Fibroblast of peridontal ligament (primary cell): Measurements from ENCODE around the gene TBL2.
"Not testable (repeated sequence)": the region's sequence is repeated elsewhere in the genome, so short reads cannot be mapped to it uniquely, and the experiment has no call there.

Experiments
- DNase-seq: peaks from one replicate; pipeline ENCODE4 v3.0.0-alpha.2; 2010; ENCODE audit errors: extremely low read depth

Gene TBL2

DNA sequence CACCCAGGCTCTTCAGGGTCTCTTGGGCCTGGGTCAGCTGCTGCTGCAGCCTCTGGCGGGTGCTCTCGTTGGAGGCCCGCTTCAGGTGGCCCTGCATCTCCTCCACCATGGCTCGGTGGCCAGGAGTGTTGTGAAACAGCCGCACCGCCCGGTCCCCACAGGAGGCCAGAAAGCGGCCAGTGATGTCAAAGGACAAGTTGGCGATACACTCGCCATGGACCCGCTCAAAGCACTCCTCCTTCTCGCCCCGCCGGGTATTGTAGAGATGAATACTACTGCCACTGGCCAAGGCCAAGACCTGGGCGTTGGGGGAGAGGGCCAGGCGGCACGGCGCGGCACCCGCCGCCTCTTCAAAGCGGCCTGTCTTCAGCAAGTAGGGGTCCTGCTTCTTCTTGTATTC lies 7.9 kb downstream of the TBL2 start:
- no peak for DNase-seq

DNA sequence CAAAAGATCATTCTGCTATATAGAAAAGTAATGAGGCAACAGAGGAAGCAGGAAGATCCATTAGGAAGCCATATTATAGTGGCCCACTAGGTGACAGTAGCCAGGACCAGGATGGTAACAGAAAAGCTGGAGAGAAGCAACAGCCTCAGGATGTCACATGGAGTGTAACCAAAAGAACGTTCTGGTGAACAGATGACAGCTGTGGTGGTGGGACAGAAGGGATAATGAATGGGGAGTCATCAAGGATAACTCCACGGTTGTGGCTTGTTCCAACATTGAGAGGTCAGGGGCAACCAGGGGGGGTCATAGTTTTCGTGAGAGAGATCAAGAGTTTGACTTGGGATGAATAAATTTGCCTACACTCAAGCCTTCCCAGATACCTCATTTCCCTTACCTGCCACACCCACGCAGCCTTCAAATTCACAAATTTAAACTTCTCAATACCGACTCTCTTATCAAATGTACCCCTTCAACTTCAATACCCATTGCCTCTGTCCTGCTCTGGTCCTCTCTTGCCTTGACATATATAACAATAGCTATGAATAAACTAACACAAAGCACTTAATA lies 9.3 kb downstream of the TBL2 start:
- no peak for DNase-seq

GRCh38 chr7:73567846-73568685 lies 10.3 kb downstream of the TBL2 start:
- DNase-seq = peak; percentile 32

- DNase-seq = no peak
Observed at GRCh38 chr7:73567140-73567539, 11.2 kb downstream of the TBL2 start.

GRCh38 chr7:73566431-73566830 lies 11.9 kb downstream of the TBL2 start:
- DNase-seq = not testable (repeated sequence)

DNA sequence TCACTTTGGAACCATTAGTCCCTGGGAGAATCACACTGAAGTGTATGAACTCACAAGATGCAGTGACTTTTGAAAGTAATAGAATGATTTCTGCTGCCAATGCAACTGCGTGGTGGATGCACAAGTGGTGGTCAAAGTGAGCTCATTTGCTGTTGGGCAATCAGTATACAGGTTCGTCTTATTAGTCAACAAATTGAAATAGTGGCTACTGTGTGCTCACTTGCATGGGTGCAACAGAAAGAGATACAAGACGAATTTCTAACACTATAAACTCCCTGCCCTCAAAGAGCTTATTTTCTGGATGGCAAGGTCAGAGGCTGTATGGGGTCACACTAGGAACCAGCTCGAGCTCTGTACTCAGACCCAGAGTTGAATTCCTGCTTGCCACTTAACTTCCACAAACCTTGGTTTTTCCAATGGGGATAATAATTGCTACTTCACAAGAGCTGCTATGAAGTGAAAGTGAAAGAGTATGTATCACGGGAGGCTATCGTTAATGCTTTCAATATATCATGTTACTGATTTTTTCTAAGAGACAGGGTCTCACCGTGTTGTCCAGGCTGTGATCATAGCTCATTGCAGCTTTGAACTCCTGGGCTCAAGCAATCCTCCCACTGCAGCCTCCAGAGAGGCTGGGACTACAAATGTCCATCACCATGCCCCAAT lies 12.6 kb downstream of the TBL2 start:
- DNase-seq = peak; percentile 52

GRCh38 chr7:73560109-73560835 lies 18.1 kb downstream of the TBL2 start:
- DNase-seq = peak; percentile 88

DNA sequence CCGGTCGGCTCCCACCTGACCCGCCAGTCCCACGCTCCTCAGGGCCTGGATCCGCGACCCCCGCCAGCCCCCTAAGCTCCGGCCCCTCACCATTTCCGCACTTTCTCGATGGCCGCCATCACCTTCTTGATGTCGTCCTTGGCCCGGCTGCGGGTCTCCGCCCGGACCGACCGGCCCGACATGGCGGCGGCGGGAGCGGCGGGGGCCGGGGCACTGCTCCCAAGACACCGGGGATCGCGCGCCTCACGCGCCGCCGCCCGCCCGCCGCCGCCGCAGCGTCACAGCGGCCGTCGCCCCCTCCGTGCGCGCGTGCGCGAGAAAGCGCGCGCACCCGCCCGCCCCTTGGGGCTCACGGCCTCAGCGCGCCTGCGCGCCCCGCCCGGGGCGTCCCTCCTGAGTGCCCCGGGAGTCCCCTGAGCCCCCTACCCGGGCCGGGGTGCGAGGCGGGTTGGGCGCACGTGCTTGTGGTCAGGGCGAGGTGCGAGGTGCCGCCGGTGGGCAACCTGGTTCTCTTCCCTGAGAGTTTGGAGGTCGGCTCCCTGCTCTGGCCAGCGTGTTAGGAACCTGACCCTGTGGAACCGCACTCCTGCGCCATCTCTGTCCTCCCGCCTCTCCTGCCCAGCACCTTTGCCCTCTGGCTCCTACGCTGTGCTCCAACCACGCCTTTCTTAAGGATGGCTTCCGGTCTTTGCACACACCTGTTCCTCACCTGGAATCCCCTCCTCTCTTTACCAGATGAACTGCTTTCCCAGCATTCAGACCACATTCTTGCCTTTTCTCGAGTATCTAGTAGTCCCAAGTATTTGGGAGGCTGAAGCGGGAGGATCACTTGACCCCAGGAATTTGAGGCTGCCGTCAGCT lies 20.8 kb downstream of the TBL2 start, which contains the start of gene BCL7B:
Gene BCL7B (minus strand): TSS at position 294 of the 861 bp plus-strand sequence. CDS start 112 bp downstream, at position 182.
- DNase-seq = peak; percentile 51

DNA sequence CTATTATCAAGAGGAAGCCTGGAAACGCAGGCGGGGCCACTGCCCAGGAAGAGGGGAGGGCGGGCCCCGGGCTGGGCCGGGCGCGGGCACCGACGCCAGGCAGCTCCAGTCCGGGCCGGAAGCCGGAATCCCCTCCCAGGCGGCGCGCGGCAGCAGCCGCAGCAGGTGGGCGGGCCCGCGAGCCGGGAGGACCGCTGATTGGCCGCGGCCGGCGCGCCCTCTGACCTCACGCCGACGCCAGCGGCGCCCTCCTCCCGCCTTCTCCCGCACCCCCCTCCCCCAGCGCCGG lies 21.3 kb downstream of the TBL2 start:
- DNase-seq = peak; percentile 84

- no peak for DNase-seq
Observed at GRCh38 chr7:73556208-73557107, 21.9 kb downstream of the TBL2 start.

DNA sequence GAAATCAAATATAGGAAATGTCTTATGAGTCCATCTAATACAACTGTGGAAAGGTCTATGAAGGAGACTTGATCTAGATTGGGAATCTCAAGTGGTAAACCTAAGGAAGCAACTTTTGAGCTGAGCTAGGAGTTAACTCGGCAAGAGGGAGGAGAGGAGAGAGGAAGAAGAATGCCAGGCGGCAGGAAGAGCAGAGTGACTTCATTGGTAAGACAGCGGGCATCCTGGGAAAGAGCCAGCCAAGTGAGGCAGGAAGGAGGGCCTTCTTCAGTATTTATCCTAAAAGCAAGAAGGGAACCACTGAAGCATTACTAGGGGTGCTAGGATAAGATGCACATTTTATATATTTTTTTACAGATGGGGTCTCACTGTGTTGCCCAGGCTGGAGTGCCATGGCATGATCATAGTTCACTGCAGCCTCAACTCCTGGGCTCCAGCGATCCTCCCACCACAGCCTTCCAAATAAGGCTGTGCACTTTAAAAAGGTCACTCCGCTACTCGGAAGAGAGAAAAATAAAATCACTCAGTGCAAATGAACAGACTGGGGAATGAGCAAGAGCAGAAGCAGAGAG lies 22.9 kb downstream of the TBL2 start:
- DNase-seq = peak; percentile 9

- DNase-seq = not testable (repeated sequence)
Observed at GRCh38 chr7:73550093-73550492, 28.3 kb downstream of the TBL2 start.

DNA sequence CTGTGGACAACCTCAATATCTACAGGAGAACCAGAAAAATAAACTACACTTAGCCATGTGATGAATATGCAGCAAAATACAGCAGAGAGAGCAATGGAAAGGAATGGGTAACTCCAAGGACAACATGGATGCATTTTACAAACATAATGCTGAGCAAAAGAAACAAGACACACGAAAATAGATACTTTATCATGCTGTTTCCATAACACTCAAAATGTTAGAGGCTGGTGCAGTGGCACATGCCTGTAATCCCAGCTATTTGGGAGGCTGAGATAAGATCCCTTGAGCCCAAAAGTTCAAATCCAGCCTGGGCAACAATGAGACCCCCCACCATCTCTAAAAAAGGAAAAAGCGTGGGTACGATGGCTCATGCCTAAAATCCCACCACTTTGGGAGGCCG lies 29.2 kb downstream of the TBL2 start:
- DNase-seq = no peak

- DNase-seq = no peak
Observed at GRCh38 chr7:73547841-73548240, 30.5 kb downstream of the TBL2 start.

DNA sequence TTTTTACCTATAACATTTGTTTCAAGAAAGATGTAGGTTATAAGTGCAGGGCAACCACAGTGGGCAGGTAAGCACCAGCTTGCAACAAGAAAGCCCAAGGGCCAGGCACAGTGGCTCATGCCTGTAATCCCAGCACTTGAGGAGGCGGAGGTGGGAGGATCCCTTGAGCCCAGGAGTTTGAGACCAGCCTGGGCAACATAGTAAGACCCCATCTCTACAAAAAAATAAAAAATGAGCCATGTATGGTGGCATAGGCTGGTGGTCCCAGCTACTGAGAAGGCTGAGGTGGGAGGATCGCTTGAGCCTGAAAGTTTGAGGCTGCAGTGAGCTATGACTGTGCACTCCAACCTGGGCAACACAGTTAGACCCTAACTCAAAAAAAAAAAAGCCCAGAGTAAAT lies 33.7 kb downstream of the TBL2 start:
- DNase-seq = no peak

- no peak for DNase-seq
Observed at GRCh38 chr7:73541722-73542121, 36.7 kb downstream of the TBL2 start.

DNA sequence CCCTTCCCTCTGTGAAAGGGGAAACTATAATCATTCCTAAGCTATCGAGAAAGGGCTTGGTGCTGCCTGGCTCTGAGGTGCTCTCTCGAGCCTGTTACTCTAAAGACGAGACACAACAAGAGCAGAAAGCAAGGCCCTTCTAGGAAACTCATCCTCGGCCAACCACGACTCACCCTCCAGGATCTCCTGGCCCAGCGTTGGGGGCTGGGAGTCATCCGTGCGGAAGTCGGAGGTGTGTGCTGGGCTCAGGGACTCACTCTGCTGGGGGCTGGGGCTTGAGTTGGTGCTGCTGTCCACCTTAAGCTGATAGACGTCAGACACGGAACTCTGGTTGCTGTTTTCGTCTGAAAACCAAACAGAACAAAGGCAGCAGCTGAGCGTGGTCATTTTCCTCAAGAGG lies 38.7 kb downstream of the TBL2 start:
- no peak for DNase-seq

- DNase-seq = not testable (repeated sequence)
Observed at GRCh38 chr7:73538510-73538909, 39.9 kb downstream of the TBL2 start.

DNA sequence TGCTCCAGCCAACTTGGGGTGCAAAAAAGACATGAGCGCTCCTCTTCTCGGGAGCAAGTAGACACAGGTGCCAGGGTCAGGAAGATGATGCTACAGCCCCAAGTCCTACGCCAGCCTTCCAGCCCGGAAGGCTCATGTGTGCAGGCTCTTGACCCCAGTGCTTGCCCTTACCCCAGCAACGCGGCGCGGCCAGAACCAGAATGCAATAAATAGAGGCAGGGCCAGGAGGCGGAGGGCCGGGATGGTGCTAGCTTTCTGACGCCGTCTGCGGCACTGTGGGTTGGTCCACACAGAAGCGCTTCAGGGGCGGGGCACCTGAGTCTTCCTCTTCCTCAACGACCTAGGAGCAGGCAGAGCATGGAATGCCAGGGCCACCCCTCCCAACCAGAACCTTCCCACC lies 41.3 kb downstream of the TBL2 start:
- DNase-seq = no peak

DNA sequence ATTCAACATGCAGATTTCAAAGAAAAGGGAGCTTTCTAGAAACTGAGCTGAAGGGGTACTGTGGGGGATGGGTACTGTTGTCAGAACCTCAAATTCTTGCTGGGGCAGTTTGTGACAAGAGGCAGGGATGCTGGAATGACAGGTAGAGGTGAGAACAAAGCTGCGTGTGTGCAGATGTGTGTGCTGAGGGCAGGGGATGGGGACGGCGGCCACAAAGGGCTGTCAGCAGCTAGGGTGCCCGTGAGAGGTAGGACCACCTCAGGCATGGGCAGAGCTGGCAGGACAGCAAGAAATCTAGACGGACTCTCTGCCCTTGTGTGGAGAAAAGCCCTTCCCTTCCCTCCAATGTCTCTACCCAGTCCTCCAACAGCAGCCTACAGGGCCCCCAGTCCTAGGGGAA lies 41.9 kb downstream of the TBL2 start:
- DNase-seq = no peak
